Tibial nerve (tissue), 4 donors: Measurements from ENCODE around the gene GGA2. TPM values are rescaled to one million over a fixed set of nuclear protein-coding genes. Genes with fewer than 3 reads are reported as not detected.
A peak's percentile ranks its signal among the peaks of the same experiment; 100 is the strongest.

ENCODE experiments used
- DNase-seq, 2 donors: peaks; one replicate each; pipeline ENCODE4 v3.0.0-alpha.2; 2019; ENCODE audit warnings: low spot score in 2 of 2
- H3K27ac ChIP-seq, 4 donors: fragments of 200-600 bp; sonication (generic) in 3 of 4; one replicate each; pipeline ENCODE4 v1.5.1; 2017 to 2019; ENCODE audit warnings: mild to moderate bottlenecking in 1 of 4
- H3K27me3 ChIP-seq, 2 donors: fragments of 200-600 bp; sonication (generic) in 1 of 2; one replicate each; pipeline versions ENCODE4 v1.5.1 to v1.6.0; 2017 to 2019
- H3K36me3 ChIP-seq, 3 donors: fragments of 200-600 bp; sonication (generic); one replicate each; pipeline ENCODE4 v1.5.1; 2018 to 2019
- H3K4me1 ChIP-seq, 4 donors: fragments of 200-600 bp; sonication (generic) in 3 of 4; one replicate each; pipeline ENCODE4 v1.5.1; 2017 to 2019
- H3K4me3 ChIP-seq, 4 donors: fragments of 200-600 bp; sonication (generic) in 3 of 4; one replicate each; pipeline ENCODE4 v1.5.1; 2017 to 2019; ENCODE audit warnings: mild to moderate bottlenecking in 1 of 4, moderate library complexity in 1 of 4
- H3K9me3 ChIP-seq, 4 donors: fragments of 200-600 bp; sonication (generic) in 3 of 4; one replicate each; pipeline ENCODE4 v1.5.1; 2017 to 2019
- EP300 ChIP-seq, 2 donors: sonication (generic); formaldehyde crosslinking; IDR thresholded peaks; one replicate each; pipeline ENCODE4 v1.6.1; 2017; ENCODE audit warnings: antibody characterized with exemption in 2 of 2, mild to moderate bottlenecking in 1 of 2
- POLR2A ChIP-seq, 2 donors: fragments of 450-650 bp; IDR thresholded peaks; one replicate each; pipeline ENCODE4 v1.6.1; 2017; ENCODE audit warnings: antibody characterized with exemption in 2 of 2, mild to moderate bottlenecking in 2 of 2, moderate library complexity in 2 of 2
- WGBS, 2 donors: methylation state at CpG; one replicate each; pipeline ENCODE4 v1.1.5; 2018; 5-methylcytosine and 5-hydroxymethylcytosine counted together
- total RNA-seq, 4 donors: library from RNA; depleted of rRNA; stranded (reverse); fragments of >200 nt; gene quantifications; one replicate each; pipeline ENCODE4 v1.1.0, GENCODE V29; 2016
- TF ChIP-seq, protein P1 (sequence below), 5 experiments: fragments of 200-600 bp in 3 of 5; fragments of 450-650 bp in 2 of 5; sonication (generic) in 3 of 5; IDR thresholded peaks; one replicate each; pipeline ENCODE4 v1.5.1; 2016 to 2019; ENCODE audit warnings: antibody characterized with exemption in 5 of 5, mild to moderate bottlenecking in 3 of 5, moderate library complexity in 2 of 5

Gene GGA2
- total RNA-seq, 4 donors from 2014 or later, result 29.9 to 40.6 (median 36.8) TPM

DNA sequence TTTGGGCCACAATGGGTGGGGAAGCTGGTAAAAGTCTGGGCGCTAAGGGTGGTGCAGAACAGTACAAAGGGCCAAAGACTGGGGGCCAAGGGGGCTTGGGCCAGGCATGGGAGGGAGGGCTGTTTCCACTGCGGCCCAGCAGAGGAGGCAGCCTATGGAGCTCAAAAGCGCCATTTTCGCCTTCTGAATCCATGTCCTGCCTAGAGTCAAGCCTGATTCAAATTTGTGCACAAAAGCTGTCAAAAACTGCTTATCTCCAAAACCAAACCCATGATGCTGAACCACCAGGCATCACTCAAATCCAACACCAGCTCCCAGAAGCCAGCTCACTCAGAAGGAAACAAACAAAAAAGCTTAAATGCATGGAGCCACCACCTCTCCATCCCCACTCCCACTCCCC, 73.3 kb downstream of the GGA2 start:
- no peak for TF ChIP-seq POLR2A (IDR thresholded peaks at IDR 0.05)
- no peak for TF ChIP-seq EP300 (IDR thresholded peaks at IDR 0.05)
- TF ChIP-seq, protein P1, sequence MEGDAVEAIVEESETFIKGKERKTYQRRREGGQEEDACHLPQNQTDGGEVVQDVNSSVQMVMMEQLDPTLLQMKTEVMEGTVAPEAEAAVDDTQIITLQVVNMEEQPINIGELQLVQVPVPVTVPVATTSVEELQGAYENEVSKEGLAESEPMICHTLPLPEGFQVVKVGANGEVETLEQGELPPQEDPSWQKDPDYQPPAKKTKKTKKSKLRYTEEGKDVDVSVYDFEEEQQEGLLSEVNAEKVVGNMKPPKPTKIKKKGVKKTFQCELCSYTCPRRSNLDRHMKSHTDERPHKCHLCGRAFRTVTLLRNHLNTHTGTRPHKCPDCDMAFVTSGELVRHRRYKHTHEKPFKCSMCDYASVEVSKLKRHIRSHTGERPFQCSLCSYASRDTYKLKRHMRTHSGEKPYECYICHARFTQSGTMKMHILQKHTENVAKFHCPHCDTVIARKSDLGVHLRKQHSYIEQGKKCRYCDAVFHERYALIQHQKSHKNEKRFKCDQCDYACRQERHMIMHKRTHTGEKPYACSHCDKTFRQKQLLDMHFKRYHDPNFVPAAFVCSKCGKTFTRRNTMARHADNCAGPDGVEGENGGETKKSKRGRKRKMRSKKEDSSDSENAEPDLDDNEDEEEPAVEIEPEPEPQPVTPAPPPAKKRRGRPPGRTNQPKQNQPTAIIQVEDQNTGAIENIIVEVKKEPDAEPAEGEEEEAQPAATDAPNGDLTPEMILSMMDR (IDR thresholded peaks at IDR 0.05), result no peak
- Histone ChIP-seq H3K9me3 (no peaks in the 10 kb centered on the region), H3K4me1 (peaks cover 0 to 17% (median 0%) of the 10 kb centered on the region in 4 donors), H3K36me3 (peaks cover 0 to 68% (median 3%) of the 10 kb centered on the region in 3 donors), H3K27me3 (no peaks in the 10 kb centered on the region), H3K4me3 (no peak overlapping the region), H3K27ac (no peak overlapping the region)
- DNase-seq, result no peak
- 85 to 90% methylated on average over 4 of the region's 4 CpGs for WGBS, 2 donors

DNA sequence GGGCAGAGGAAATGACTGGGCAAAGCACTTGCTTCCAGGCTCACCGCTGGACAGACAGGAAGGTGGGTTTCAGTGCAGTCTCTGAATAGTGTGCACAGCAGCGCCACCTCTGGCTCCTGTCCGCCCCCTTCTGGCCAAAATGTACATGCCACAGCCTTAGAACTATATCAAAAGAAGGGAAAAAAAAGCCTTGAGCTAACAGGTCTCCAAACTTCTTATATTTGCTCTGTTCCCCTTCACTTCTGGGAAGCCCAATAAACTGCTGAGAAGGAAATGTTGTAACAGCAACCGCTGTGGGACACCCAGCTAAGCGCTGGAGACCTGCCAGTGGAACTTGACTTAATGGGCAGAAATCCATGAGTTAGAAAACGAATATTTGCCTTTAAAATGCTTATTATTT, 74.8 kb downstream of the GGA2 start:
- peaks cover 0 to 68% (median 3%) of the 10 kb centered on the region in 3 donors for H3K36me3 ChIP-seq

DNA sequence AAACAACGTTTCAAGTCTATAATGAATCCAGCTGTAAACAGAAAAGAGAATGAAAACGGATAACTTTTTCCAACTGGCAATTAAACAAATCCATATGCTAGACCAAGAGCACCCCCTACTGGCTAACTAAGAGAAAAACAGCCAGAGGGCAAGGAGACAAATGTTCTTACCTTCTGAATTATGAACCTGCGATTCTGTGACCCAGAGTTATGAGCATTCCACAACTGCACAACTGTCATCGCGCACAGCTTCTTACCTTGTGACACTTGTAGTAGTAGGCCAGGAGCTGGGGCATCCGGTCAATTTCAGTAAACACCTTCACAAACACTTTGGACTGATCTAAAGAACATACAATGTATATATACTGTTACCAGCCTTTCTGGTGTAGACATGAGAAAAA, 75.9 kb downstream of the GGA2 start:
- Histone ChIP-seq H3K27me3 (no peaks in the 10 kb centered on the region), H3K27ac (no peak overlapping the region), H3K36me3 (peaks cover 0 to 69% (median 3%) of the 10 kb centered on the region in 3 donors), H3K4me3 (no peak overlapping the region), H3K9me3 (no peaks in the 10 kb centered on the region), H3K4me1 (peaks cover 0 to 17% (median 0%) of the 10 kb centered on the region in 4 donors)
- no peak for DNase-seq
- 25 to 30% methylated on average over 6 of the region's 6 CpGs for WGBS, 2 donors
- TF ChIP-seq, protein P1 (IDR thresholded peaks at IDR 0.05), result peak; percentile 69 to 78 (median 77)
- TF ChIP-seq EP300 (IDR thresholded peaks at IDR 0.05) (no peak), POLR2A (IDR thresholded peaks at IDR 0.05) (no peak)

More for the DNA sequence above, 74.8 kb downstream of the GGA2 start:
- Histone ChIP-seq H3K9me3 (no peaks in the 10 kb centered on the region), H3K4me3 (no peak overlapping the region), H3K27ac (no peak overlapping the region), H3K4me1 (peaks cover 0 to 17% (median 0%) of the 10 kb centered on the region in 4 donors), H3K27me3 (no peaks in the 10 kb centered on the region)
- 52 to 60% methylated on average over 6 of the region's 6 CpGs for WGBS, 2 donors
- TF ChIP-seq EP300 (IDR thresholded peaks at IDR 0.05), result no peak
- no peak for TF ChIP-seq POLR2A (IDR thresholded peaks at IDR 0.05)
- TF ChIP-seq, protein P1 (IDR thresholded peaks at IDR 0.05), result peak; percentile 42 to 76 (median 55)
- DNase-seq, result peak; percentile 28 to 46

DNA sequence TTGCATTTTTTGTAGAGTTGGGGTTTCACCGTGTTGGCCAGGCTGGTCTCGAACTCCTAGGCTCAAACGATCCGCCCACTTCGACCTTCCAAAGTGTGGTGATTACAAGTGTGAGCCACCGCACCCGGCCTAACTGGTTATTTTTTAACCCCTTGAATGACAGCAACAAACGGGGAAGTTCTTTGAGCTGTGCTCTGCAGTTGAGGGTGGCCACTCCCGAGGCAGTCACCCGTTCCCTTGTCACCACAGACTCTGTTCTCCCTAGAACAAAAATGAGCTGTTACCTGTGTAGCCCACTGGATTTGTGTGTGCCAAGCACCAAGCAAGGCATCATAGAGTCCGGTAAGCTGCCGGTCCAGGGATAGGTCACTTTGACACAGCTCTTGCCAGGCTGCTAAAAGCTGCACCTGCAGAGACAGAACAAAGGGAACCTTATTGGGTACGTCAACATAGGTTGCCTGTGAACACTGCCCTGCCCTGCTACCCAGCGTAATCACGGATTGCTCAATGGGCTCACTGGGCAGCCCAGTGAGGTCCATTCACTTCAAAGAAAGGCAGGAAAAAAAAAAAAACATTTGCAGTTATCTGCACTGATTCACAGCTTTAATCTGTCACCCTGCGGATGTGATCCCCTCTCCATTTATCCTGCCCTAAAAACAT, 76.9 kb downstream of the GGA2 start:
- TF ChIP-seq, protein P1 (IDR thresholded peaks at IDR 0.05), result no peak
- TF ChIP-seq EP300 (IDR thresholded peaks at IDR 0.05) (no peak), POLR2A (IDR thresholded peaks at IDR 0.05) (no peak)
- DNase-seq, result no peak
- 82 to 84% methylated on average over 16 of the region's 16 CpGs for WGBS, 2 donors
- Histone ChIP-seq H3K4me1 (peaks cover 0 to 17% (median 0%) of the 10 kb centered on the region in 4 donors), H3K27me3 (no peaks in the 10 kb centered on the region), H3K27ac (no peak overlapping the region), H3K36me3 (peaks cover 0 to 70% (median 3%) of the 10 kb centered on the region in 3 donors), H3K9me3 (no peaks in the 10 kb centered on the region), H3K4me3 (no peak overlapping the region)
